Lower leg skin (tissue), 4 donors: ENCODE measurements around the gene C9orf43. TPM values are rescaled to one million over a fixed set of nuclear protein-coding genes. Genes with fewer than 3 reads are reported as not detected.
"Not testable (repeated sequence)": the region's sequence is repeated elsewhere in the genome, so short reads cannot be mapped to it uniquely, and the experiment has no call there.

Experiments
- DNase-seq, 2 donors: peaks; one replicate each; pipeline ENCODE4 v3.0.0-alpha.2; 2019; ENCODE audit warnings: low spot score in 2 of 2
- H3K4me3 ChIP-seq: fragments of 200-600 bp; sonication (generic); 2 replicates; pipeline ENCODE4 v1.5.1; 2017; ENCODE audit warnings: mild to moderate bottlenecking, low read depth; ENCODE audit not compliant: poor library complexity, severe bottlenecking
- POLR2A ChIP-seq, 2 donors: fragments of 450-650 bp; IDR thresholded peaks; one replicate each; pipeline ENCODE4 v1.6.1; 2016 to 2017; ENCODE audit warnings: antibody characterized with exemption in 2 of 2, mild to moderate bottlenecking in 1 of 2, moderate library complexity in 1 of 2
- WGBS, 2 donors: methylation state at CpG; one replicate each; pipeline ENCODE4 v1.1.5; 2018; 5-methylcytosine and 5-hydroxymethylcytosine counted together
- intact Hi-C: fragments of 100-400 bp; cut with DNase I; formaldehyde crosslinking; loops from one replicate; pipeline ENCODE4 v1.15.0; 2023; ENCODE audit warnings: low total_unique reads
- total RNA-seq, 4 donors: library from RNA; depleted of rRNA; stranded (reverse); fragments of >200 nt; gene quantifications; one replicate each; pipeline ENCODE4 v1.1.0, GENCODE V29; 2016
- TF ChIP-seq, protein P1 (sequence below), 3 donors: fragments of 450-650 bp; IDR thresholded peaks; one replicate each; pipeline ENCODE4 v1.5.1; 2016; ENCODE audit warnings: antibody characterized with exemption in 3 of 3, mild to moderate bottlenecking in 3 of 3, moderate library complexity in 2 of 3

The C9orf43 gene, protein sequence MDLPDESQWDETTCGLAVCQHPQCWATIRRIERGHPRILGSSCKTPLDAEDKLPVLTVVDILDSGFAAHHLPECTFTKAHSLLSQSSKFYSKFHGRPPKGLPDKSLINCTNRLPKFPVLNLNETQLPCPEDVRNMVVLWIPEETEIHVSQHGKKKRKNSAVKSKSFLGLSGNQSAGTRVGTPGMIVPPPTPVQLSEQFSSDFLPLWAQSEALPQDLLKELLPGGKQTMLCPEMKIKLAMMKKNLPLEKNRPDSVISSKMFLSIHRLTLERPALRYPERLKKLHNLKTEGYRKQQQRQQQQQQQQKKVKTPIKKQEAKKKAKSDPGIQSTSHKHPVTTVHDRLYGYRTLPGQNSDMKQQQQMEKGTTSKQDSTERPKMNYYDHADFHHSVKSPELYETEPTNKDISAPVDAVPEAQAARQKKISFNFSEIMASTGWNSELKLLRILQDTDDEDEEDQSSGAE
- under 1 TPM; 0.17 to 0.46 (median 0.37) TPM for total RNA-seq

DNA sequence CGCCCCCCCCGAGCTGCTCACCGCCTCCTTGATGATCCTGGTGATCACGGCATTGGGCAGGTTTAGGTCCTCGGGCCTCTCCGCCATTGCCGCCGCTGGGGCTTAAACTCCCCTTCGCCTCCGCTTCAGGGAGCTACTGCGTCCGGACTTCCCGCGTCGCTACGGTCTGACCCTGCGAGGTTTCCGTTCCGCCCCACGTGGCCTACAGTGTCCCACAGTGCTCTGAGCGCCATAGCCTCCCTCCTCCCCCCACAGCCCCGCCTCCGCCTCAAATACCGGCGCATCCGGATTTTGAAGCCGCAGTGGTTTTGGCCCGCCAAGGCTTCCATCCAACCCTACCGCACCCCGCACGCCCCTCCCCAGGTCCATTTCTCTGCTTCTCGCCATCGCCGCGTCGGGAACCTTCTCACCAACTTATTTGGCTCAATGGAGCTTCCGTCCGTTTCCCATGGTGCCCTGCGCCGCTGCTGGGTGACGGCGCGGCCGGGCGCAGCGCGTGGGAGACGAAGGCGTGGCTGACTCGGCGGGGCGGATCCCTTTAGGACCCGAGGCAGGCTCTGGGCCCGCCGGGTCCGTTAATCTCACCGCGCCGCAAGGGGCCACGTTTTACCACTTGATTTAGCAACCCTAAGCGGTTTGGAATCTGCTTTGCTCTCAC lies at the start of gene C9orf43, which contains the start of gene POLE3:
Gene C9orf43, plus strand, starts transcription at position 541 of the 658 bp plus-strand sequence. CDS start 2,747 bp downstream, outside the sequence.
Gene POLE3, minus strand, starts transcription at position 469 of the 658 bp plus-strand sequence. Its CDS starts 382 bp downstream, at position 87.
- intact Hi-C loops, result no loop called here
- DNase-seq, result peak; percentile 93 to 99
- WGBS, 2 donors, result 0 to 1% methylated on average over 43 to 58 of the region's 61 CpGs
- peak within 1 kb of the TSS; percentile 75 for H3K4me3 ChIP-seq
- TF ChIP-seq, protein P1, sequence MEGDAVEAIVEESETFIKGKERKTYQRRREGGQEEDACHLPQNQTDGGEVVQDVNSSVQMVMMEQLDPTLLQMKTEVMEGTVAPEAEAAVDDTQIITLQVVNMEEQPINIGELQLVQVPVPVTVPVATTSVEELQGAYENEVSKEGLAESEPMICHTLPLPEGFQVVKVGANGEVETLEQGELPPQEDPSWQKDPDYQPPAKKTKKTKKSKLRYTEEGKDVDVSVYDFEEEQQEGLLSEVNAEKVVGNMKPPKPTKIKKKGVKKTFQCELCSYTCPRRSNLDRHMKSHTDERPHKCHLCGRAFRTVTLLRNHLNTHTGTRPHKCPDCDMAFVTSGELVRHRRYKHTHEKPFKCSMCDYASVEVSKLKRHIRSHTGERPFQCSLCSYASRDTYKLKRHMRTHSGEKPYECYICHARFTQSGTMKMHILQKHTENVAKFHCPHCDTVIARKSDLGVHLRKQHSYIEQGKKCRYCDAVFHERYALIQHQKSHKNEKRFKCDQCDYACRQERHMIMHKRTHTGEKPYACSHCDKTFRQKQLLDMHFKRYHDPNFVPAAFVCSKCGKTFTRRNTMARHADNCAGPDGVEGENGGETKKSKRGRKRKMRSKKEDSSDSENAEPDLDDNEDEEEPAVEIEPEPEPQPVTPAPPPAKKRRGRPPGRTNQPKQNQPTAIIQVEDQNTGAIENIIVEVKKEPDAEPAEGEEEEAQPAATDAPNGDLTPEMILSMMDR (IDR thresholded peaks at IDR 0.05), result no peak
- TF ChIP-seq POLR2A (IDR thresholded peaks at IDR 0.05), result no peak

DNA sequence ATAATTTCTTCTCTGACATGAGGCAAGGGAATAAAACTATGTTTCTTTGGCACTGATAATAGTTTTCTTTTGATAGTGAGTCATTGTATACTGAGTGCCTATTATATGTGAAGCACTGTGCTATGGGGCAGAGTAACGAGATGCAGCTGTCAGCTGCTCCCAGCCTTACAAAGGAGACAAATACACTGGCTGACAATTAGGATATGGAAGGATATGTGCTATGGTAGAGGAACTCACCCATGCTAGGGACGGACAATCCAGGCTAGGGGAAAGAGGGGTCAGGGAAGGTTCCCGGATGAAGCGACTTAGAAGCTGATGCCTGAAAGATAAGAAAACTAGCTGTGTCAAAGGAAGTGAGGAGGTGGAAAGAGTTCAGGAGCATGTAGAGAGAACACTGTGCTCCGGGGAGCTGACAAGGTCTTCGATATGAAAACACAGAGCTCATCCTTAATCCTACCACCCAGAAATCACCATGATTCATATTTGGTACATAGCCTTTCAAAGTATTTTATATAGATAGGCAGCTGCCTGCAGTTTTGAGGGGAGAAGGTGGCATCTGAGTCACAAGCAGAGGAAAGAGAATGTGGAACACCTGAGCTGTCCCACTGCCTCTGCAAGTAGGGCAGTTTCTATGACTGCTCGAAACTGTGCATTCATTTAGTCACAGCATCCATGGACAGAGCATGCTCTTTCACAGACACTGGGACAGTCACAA lies 49.1 kb upstream of the C9orf43 start:
- intact Hi-C loops, result no loop called here
- WGBS, 2 donors, result 66 to 72% methylated on average over 7 of the region's 7 CpGs
- DNase-seq, result peak in 1 of 2 donors; percentile 25
- no peak overlapping the region for H3K4me3 ChIP-seq
- no peak for TF ChIP-seq POLR2A (IDR thresholded peaks at IDR 0.05)
- TF ChIP-seq, protein P1 (IDR thresholded peaks at IDR 0.05), result no peak

DNA sequence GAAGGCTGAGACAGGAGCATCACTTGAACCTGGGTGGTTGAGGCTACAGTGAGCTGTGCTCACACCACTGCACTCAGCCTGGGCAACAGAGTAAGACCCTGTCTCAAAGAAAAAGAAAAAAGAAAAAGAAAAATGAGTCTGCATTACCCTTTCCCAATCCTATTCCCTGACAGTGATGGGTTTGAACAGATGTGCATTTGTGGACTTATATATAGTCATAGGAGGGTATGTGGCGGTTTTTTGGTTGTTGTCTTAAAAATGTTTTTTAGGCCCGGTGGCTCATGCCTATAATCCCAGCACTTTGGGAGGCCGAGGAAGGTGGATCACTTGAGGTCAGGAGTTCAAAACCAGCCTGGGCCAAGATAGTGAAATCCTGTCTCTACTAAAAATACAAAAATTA lies 47.2 kb upstream of the C9orf43 start:
- intact Hi-C loops, result no loop called here
- WGBS, 2 donors, result 81 to 93% methylated on average over 3 of the region's 3 CpGs
- DNase-seq, result no peak
- H3K4me3 ChIP-seq, result no peak overlapping the region
- TF ChIP-seq, protein P1 (IDR thresholded peaks at IDR 0.05), result no peak
- TF ChIP-seq POLR2A (IDR thresholded peaks at IDR 0.05), result no peak

DNA sequence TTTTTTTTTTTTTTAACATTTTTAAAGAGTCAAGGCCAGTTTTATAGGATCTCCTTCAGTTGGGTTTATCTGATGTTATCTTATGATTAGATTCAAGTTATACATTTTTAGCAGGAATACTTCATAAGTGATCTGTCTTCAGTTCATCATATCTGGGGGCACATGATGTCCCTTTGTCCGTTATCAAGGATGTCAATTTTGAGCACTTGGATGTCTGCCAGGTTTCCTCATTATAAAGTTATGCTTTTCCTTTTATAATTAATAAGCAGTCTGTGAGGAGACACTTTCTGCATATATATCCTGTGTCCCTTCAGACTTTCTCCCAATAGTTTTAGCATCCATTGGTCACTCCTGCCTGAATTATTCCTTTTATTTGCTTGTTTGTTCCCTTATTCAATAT lies 45.6 kb upstream of the C9orf43 start:
- 58 to 59% methylated on average over 1 of the region's 1 CpG for WGBS, 2 donors
- TF ChIP-seq, protein P1 (IDR thresholded peaks at IDR 0.05), result no peak
- no peak for TF ChIP-seq POLR2A (IDR thresholded peaks at IDR 0.05)
- DNase-seq, result no peak
- H3K4me3 ChIP-seq, result no peak overlapping the region
- intact Hi-C loops, result no loop called here

DNA sequence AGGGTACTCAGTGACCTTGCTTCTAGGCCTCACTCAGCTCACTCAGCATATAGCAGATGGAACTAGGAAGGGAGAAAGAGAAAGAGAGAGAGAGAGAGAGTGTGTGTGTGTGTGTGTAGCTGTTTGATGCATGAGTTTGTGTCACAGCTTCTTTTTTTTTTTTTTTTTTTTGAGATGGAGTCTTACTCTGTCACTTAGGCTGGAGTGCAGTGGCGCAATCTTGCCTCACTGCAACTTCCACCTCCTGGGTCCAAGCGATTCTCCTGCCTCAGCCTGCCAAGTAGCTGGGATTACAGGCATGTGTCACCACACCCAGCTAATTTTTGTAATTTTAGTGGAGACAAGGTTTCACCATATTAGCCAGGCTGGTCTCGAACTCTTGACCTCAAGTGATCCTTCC lies 44.9 kb upstream of the C9orf43 start:
- WGBS, 2 donors, result 50 to 65% methylated on average over 3 of the region's 3 CpGs
- intact Hi-C loops, DNase-seq, H3K4me3 ChIP-seq: not testable (repeated sequence)
